NCI-H2171 treated with DMSO at 0.1 percent for 48 hours (cell line): ENCODE results near the gene ISG20.
A peak's percentile ranks its signal among the peaks of the same experiment; 100 is the strongest.

ENCODE experiments used
- DNase-seq: peaks from one replicate; lab custom pipeline; 2025; lab: John Stamatoyannopoulos, UW

ISG20 gene

DNA sequence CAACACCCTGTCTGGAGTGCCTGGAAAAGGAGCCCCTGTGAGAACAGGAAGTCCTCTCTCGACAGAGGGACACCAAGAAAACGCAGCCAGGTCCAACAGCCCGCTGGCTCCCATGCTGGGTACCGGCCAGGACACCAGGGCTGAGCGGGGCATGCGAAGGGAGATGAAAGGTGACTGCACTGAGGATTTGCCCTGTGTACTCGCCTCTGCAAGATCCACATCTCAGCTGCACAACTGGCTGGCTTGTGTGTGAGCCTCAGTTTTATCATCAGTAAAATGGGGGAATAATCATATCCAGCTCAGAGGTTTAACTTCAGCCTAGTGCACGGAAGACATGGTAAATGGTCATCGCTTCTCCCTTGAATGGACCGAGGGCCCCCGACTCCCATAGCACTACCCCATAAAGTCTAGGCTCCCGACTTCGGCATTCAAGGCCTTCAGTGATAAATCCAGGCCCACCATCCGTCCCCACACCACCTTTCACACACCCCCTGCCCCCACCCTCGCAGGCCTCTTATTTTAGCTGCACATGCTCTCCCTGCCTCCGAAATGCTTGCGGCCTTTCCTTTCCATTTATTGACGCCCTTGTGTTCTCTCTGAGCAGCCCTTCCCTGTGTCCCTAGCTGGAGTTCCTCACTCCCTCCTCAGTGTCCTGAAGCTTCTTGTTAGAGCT lies 15.8 kb downstream of the ISG20 start:
- no peak for DNase-seq

DNA sequence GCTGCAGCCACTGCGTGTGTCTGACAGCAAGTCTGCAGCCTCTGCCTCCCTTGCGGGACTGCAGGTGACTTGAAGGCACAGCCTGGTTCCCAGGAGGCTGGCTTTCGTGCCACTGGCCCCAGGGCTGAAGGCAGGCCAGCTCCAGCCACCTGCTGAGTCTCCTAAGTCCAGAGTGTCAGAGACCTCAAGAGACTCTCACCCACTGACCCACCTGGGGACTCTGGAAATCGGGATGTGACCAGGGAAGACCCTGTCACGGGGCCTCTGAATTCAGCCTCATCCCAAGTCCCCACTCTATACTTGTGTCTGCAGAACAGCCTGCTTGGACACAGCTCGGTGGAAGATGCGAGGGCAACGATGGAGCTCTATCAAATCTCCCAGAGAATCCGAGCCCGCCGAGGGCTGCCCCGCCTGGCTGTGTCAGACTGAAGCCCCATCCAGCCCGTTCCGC lies 16.3 kb downstream of the ISG20 start:
- no peak for DNase-seq

DNA sequence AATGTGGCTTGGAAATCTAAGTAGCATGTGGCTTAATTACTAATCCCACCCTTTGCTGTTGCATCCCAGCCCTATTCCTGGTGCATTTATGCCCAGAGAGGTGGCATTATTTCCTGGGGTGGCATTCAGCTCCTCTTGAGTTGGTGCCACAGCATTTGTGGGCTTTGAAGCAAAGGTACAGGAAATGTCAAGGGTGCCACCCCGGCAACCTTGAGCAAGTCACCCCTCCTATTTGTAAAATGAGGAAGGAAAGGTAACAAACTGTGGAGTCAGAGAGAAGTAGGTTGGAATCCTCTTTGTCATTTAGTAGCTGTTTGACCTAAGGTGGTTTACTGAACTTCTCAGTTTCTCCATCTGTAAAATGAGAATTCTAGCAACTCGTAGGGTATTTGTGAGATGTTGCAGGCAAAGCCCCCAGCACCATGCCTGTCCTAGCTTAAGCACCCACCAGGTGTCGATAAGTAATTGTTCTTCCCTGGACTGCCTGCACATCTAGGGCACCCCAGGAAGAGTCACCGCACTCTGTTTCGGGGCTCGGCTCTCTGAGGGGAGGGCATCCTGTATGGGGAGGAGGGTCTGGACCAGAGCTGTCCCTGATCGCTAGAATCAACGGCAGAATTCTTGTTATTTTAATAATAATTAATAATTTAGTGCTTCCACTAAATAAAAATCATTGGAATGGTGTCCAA lies 17.1 kb downstream of the ISG20 start:
- DNase-seq, result no peak

DNA sequence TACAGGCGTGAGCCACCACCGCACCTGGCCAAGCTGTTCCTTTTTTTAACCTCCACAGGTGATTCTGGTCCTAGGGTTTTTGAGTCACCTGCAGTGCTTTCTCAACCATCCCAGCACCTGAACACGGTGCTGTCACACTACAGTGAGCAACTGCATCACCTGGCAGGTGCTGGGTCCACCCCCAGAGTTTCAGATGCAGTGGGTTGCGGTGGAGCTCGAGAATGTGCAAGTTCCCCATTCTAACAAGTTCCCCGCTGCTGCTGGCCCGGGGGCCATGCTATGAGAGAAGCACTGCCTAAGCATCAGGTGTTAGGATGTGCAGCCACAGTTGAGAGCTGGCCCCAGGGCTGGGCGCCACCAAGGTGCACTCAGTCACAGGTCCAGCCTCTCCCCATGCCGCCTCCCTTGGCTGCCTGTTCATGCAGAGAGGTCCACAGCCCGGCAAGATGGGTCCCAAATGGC lies 18.0 kb downstream of the ISG20 start:
- DNase-seq, result no peak

DNA sequence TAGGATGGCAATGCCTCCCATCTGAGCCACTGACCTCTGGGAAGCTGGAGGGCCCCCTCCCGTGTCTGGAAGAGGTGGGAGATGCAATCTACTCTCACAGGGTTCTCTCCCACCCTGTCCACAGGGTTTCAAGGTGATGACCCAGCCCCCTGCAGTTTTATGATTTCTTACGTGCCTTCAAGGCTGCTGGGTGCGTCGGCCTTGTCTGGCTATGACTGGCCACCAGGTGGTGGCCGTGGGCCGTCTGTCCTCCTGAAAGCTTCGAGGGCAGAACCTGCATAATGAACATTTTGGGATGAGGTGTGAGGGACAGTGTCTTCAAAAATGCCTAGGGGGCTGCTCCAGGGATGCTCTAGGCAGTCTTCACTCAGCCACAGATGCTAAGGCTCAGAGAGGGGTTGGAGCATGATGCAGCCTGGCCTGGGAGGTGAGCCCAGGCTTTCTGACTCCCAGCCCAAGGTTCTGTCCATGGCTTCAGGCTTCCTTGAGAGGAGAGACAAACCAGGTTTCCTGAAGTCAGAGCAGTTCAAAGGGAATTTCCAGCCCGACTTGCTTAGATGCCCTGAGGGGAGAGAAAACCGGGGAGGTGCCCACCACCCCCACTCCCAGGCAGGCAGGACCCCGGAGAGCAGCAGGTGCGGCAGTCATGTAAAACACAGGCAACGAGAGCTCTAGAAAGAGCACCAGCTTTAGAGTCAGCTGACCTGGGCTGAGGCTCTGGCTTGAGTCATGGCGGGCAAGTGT lies 18.7 kb downstream of the ISG20 start:
- DNase-seq, result peak; percentile 14

DNA sequence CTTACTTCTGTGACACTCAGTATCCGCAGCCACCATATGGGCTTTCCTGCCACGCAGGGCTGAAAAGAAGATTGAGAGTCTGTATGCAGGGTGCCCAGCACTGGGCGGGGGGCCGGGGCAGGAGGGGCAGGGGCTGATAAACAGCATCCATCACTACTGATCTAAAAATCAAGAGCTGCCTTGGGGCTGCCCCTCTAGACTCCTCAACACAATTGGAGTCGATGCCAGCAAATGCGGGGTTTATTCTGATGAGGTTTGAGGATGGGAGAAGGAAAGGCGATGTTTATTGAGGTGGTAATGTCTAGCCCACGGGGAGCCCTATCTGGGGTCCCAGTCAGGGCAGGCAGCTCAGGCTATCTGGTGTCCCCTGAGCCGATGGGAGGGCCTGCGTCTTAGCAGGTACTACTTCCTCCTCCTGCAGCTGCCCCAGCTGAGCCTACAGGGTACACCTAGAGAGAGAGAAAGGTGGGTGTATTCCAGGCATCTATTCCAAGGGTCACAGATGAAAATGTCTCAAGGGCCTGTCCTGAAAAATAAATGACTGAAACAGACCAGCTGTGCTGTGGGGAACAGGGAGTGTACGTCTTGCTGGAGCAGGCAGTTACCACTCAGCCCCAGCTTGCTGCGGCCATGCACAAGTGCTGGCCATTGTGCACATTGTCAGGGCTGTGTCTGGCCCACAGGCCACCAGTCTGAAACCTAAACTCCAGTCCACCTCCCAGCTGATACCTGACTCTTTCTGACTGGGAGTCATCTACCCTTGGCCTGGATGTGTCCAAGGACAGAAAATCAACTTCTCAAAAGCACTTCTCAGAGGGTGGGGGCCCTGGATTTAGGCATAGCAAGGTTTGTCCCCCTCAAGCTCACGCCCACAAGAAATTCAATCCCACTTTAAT lies 19.5 kb downstream of the ISG20 start:
- DNase-seq, result no peak

DNA sequence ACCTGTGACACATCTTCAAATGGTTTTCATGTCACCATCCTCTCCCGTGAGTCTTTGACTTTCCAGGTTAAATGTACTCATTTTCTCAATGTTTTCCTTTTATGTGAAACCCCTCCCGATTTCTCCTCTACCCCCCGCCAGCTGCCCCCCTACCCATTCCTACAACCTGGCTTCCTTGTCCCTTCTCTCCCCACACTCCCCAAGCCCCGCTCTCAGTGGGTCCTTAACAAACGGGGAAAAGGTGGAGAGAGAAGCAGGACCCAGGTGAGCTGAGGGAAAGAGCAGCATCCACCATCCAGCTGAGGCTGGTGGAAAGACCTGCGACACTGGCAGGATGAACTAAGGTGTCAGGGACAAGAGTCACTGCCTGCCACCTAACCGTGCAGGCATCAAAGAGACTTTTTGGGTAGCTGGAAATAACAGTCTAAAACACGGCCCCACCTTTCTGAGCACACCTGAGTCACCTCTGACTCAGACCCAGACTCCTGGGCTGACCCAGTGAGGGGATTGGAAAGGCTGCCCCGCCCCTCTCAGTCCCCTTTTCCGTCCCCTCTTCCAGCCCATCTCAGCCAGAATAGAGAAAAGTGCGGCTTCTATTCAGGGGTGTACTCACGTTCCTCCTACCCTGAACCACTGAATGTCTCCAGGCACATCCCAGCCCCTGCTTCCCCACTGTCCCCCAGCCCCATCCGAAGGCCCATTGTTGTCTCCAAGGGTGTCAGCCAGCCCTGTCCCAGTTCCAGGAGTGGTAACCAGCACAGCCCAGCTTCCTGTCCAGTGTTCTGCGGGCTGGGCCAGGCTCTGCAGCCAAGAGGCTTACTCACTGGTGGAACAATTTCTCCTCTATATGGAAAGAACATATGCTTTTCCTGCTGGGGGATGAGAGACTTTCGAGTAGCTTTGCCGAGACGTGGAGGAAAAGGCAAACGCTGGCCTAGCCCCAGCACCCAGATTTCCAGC lies 20.4 kb downstream of the ISG20 start:
- no peak for DNase-seq

DNA sequence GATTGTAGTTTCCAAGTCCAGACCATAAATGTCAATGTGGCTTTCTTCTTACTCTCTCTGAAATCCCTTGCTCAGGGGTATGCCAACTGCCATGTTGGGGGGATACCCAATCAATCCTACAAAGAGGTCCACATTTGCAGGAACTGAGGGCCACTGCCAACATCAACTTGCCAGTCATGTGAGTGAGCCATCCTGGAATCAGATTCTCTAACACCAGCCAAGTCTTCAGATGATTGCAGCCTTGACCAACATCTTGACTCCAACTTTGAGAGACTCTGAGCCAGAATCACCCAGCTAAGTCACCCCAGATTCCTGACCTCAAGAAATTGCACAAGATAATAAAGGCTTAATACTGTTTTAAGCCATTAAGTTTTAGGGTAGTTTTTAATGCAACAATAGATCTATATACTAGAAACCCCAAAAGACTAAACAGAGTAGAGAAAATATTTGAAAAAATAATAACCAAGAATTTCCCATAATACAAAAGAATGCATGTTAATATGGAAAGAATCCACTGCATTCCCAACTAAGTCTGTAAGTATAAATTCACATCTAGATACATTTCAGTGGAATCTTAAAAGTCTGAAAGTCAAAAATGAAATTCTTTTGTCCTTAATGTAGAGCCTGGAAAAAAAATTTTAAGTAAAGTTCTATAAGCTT lies 22.4 kb downstream of the ISG20 start:
- no peak for DNase-seq

DNA sequence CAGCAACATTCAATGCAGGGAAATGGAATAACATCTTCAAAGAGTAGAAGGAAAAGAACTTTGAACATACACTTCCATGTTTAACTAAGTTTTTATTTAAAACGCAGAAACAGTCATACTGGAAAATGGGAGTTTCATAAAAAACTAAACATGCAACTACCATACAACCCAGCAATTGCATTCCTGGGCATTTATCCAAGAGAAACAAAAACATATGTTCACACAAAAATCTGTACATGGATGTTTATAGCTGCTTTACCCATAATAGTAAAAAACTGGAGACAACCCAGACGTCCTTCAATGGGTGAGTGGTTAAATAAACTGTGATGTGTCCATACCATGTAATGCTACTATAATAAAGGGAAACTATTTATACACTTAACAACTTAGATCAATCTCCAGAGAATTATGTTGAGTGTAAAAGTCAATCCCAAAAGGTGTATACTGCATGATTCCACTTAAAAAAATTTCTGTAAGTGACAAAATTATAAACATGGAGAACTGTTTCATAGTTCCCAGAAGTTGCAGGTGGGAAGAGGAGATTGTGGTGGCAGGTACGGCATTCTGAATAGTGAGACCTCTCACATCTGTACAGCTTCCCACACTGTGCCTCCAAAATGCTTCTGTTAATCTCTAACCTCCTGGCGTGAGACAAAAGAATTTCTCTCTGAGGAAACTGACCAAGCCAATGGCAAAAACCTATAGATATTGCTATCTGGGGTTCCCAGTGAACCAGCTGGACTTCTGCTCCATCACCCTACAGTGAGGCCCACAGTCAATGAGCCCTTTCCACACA lies 23.1 kb downstream of the ISG20 start:
- DNase-seq, result peak; percentile 8

DNA sequence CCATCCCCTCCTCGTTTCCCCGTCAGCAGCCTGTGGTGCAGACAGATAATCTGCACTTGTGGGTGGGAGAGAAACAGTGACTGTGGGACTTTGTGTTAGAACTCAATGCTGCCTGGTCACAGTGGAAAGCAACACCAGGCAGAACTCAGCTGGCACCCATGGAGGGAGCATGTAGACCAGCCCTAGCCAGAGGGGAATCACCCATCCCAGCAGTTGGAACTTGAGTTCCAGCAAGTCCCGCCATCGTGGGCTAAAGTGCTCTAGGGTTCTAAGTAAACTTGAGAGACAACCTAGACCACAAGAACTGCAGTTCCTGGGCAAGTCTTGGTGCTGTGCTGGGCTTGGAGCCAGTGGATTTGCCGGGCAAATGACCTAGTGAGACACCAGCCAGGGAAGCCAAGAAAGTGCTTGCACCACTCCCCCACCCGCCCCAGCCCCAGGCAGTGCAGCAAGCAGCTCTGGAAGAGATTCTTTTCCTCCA lies 24.4 kb downstream of the ISG20 start:
- DNase-seq, result no peak

DNA sequence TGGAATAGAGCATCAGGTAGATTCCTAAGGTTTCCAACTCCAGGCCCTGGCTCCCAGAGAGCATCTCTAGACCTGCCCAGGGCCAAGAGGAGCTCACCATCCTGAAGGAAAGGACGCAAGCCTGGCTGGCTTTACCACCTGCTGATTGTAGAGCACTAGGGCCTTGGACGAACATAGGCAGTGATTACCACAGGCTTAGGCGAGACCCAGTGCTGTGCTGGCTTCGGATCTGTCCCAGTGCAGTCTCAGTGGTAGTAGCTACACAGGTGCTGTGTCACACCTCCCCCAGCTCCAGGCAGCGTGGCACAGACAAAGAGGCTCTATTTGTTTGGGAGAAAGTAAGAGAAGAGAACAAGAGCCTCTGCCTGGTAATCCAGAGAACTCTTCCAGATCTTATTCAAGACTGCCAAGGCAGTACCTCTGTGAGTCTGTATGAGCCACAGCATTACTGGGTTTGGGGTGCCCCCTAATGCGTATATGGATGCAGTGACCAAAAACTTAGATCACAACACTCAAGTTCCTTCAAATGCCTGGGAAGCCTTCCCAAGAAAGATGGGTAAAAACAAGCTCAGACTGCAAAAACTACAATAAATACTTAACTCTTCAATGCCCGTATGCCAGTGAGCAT lies 25.4 kb downstream of the ISG20 start:
- DNase-seq, result no peak

DNA sequence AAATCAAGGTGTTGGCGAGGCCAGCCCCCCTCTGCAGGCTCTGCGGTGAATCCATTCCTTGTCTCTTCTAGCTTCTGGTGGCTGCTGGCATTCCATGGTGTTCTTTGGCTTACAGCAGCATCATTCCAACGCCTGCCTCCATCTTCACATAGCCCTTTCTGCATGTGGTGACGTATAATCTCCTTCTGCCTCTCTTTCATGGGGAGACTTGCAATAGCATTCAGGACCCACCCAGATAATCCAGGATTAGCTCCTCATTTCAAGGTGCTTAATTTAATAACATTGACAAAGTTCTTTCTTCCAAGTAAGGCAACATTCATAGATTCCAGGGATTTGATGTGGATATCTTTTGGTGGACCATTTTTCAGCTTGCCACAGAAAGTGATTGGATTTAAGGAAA lies 35.8 kb downstream of the ISG20 start:
- DNase-seq, result no peak

DNA sequence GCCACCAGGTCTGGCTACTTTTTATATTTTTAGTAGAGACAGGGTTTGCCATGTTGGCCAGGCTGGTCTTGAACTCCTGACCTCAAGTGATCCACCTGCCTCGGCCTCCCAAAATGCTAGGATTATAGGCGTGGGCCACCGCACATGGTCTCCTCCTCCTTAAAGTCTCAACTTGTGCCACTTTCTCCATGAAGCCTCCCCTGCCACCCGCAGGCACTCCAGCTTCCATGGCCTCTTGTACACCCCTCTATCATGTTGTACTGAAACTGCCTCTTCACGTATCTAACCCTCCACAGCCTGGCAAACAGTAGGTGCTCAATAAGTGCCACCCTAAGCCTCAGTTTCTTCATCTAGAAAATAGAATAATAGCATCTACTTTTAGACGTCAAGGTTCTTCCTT lies 39.9 kb downstream of the ISG20 start:
- DNase-seq, result no peak

DNA sequence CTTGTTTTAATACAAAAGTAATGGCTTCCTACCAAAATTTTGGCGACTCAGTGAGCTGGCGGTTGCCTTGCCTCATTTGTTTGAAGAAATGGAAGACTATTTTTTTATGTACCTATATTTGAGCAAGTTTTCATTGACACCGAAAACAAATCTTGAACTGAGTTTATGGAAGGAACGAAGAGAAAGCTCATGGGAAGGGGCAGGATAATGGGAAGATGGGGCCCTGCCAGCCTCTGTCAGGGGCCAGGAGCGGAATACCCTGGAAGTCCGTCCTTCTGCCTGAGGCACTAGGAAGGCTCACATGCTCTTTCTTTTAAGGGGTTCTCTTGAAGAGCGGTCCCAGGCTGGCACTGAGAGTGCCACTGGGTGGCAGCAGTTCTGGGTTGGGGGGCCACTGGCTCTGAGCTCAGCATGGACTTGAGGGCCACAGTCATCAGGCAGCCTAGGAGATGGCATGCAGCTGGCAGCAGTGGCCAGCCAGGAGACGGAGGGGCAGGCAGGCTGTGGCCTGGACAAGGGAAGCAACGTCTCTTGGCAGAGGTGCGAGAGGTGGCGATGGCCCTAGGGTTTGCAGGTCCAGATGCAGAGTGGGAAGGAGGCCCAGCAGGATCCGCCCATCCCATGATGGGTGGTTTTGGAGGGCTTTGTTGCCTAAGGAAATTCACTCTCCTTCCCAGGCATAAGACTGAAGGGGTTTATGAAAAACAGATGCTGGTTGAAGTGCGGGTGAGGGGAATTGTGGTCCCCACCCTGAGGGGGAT lies 41.6 kb downstream of the ISG20 start:
- DNase-seq, result no peak

DNA sequence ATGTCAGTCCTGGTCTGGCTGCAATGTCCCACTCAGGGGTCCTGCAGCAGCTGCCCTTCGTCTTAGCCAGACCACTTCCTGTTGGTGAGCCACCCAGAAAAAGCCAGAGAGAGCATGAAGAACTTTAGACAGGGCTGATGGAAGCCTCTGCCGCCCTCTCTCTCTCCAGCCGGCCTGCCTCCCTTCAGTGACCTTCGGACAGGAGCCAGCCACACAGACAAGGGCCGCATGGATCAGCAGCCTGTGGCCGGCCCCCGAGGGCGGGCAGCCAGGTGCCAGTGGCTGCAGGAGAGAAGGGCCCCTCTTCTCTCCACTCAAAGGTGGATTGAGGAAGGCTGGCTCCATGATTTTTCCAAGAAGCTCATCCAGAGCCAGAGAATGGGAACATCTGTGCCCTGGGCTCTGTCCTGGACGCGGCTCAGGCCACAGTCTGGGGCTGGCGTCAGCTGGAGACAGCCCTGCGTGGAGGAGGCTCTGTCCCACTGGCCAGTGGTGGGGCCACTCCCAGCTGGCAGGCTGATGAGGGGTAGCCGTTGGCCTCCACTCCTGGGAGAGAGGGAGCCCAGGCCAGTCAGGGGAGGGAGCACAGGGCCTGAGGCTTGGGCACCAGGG lies 42.9 kb downstream of the ISG20 start:
- DNase-seq, result no peak

DNA sequence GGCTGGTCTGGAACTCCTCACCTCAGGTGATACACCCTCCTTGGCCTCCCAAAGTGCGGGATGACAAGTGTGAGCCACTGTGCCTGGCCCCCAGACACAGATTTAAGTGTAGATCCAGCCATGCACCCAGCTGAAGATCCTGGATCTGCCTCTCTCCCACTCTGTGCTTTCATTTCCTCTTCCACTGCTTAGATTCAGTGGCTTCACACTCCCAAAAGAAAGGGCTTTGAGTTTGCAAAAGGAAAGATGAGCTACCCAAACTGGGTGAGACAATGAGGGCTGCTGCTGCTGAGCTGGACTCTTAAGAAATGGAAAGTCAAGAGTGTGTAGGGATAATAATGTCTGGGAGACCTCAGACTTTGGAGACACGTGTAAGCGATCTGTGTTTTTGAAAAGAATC lies 45.5 kb downstream of the ISG20 start:
- no peak for DNase-seq

DNA sequence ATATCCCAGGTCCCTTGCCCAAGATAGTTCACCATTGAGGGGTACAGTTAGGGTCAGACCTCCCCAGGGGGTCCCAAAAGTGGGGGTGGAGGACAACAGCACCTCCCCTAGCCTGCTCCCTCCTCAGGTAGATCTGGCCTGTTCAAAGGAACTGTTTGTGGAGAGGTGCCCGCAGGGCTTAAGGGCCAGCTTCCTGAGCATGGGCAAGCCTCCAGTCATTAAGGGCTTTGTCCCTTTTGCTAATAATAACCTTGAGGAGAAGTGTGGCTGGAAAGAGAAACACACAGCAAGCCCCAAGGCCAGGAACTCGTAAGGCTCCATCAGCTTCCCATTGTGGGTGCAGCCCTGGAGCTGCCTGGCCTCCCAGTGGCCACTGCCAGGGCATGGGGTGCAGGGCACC lies 47.4 kb downstream of the ISG20 start:
- DNase-seq, result no peak
